ENCODE data around the gene CCL27. TPM values are rescaled to one million over a fixed set of nuclear protein-coding genes. Genes with fewer than 3 reads are reported as not detected.

CCL27 gene
- total RNA-seq, 4 donors from 2014 or later = 45.1 TPM; not detected in 3

DNA sequence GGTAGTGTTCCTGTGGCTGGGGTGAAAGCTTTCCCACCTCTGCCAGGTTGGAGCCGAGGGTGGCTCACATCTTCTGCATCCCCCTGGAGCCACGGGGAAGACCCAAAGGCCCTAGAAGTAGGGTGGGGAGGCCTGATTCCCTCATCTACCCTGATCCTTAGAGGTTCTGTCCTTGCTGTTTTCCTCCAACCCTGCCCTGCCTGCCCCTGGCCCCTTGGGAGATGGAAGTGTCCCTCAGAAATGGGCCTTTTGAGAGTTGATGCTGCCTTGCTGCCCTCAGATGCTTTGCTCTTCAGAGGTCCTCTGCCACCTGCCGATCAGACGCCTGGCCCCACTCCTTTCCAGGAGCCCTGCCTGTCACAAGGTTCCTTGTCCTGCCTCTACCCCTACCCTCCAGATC lies 22.4 kb upstream of the CCL27 start:
- TF ChIP-seq POLR2A (IDR thresholded peaks at IDR 0.05) (no peak), EP300 (IDR thresholded peaks at IDR 0.05) (no peak)
- TF ChIP-seq, protein P1, sequence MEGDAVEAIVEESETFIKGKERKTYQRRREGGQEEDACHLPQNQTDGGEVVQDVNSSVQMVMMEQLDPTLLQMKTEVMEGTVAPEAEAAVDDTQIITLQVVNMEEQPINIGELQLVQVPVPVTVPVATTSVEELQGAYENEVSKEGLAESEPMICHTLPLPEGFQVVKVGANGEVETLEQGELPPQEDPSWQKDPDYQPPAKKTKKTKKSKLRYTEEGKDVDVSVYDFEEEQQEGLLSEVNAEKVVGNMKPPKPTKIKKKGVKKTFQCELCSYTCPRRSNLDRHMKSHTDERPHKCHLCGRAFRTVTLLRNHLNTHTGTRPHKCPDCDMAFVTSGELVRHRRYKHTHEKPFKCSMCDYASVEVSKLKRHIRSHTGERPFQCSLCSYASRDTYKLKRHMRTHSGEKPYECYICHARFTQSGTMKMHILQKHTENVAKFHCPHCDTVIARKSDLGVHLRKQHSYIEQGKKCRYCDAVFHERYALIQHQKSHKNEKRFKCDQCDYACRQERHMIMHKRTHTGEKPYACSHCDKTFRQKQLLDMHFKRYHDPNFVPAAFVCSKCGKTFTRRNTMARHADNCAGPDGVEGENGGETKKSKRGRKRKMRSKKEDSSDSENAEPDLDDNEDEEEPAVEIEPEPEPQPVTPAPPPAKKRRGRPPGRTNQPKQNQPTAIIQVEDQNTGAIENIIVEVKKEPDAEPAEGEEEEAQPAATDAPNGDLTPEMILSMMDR (IDR thresholded peaks at IDR 0.05) = no peak
- no peaks in the 10 kb centered on the region for H3K9me3 ChIP-seq
- peaks cover 0 to 24% (median 1%) of the 10 kb centered on the region in 4 donors for H3K4me1 ChIP-seq
- 92 to 93% methylated on average over 4 of the region's 4 CpGs for WGBS, 2 donors
- no peak overlapping the region for H3K4me3 ChIP-seq
- no peaks in the 10 kb centered on the region for H3K27me3 ChIP-seq
- peak overlapping the region in 1 of 4 donors; percentile 45 for H3K27ac ChIP-seq
- peaks cover 0 to 7% (median 0%) of the 10 kb centered on the region in 3 donors for H3K36me3 ChIP-seq
- no peak for DNase-seq (ENCODE audit: low spot score in 2 of 2)

DNA sequence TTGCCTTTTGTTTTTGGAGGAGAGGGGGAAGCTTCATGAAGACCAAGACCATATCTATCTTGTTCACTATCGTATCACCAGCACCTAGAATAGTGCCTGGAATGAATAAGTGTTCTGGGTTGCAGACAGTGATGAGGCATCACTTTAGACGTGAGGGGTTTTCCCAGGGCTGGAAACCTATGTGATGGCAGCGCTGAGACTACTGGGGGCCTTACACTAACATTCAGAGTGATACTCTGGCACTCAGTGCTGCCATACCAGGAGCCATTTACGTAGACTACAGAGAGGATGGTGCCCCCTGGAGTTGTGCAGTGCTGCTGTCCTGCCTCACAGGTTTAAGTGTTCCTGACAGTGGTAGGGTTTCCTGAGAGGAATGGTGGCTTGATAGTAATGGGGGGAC lies 21.7 kb upstream of the CCL27 start:
- H3K4me3 ChIP-seq = no peak overlapping the region
- peaks cover 0 to 24% (median 1%) of the 10 kb centered on the region in 4 donors for H3K4me1 ChIP-seq
- H3K9me3 ChIP-seq = no peaks in the 10 kb centered on the region
- H3K27ac ChIP-seq = no peak overlapping the region
- peaks cover 0 to 7% (median 0%) of the 10 kb centered on the region in 3 donors for H3K36me3 ChIP-seq
- DNase-seq (ENCODE audit: low spot score in 2 of 2) = no peak
- TF ChIP-seq, protein P1 (IDR thresholded peaks at IDR 0.05) = no peak
- TF ChIP-seq EP300 (IDR thresholded peaks at IDR 0.05) (no peak), POLR2A (IDR thresholded peaks at IDR 0.05) (no peak)
- 95 to 97% methylated on average over 4 of the region's 4 CpGs for WGBS, 2 donors
- H3K27me3 ChIP-seq = no peaks in the 10 kb centered on the region

DNA sequence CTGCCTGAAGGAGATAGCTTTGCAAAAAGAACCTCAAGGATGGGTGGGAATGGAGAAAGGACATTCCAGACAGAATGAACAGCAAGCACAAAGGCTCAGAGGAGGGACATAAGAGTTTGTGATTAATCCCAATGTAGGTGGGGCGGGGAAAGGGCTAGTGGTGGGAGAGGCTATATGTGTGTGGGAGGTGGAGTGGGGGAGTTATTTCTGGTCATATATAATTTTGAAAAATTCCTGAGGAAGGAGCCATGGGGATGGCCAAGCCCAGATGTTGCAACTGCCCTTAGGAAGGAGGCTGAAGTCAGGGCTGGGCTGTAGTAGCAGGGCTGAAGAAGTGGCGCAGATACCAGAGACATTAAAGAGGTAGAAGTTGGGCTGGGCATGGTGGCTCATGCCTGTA lies 13.4 kb upstream of the CCL27 start:
- no peak for DNase-seq (ENCODE audit: low spot score in 2 of 2)
- no peaks in the 10 kb centered on the region for H3K27me3 ChIP-seq
- no peak for TF ChIP-seq POLR2A (IDR thresholded peaks at IDR 0.05)
- TF ChIP-seq, protein P1 (IDR thresholded peaks at IDR 0.05) = no peak
- TF ChIP-seq EP300 (IDR thresholded peaks at IDR 0.05) = no peak
- no peak overlapping the region for H3K4me3 ChIP-seq
- 93 to 97% methylated on average over 2 of the region's 2 CpGs for WGBS, 2 donors
- H3K36me3 ChIP-seq = peaks cover 0 to 10% (median 0%) of the 10 kb centered on the region in 3 donors
- no peak overlapping the region for H3K27ac ChIP-seq
- H3K9me3 ChIP-seq = no peaks in the 10 kb centered on the region
- H3K4me1 ChIP-seq = no peaks in the 10 kb centered on the region

DNA sequence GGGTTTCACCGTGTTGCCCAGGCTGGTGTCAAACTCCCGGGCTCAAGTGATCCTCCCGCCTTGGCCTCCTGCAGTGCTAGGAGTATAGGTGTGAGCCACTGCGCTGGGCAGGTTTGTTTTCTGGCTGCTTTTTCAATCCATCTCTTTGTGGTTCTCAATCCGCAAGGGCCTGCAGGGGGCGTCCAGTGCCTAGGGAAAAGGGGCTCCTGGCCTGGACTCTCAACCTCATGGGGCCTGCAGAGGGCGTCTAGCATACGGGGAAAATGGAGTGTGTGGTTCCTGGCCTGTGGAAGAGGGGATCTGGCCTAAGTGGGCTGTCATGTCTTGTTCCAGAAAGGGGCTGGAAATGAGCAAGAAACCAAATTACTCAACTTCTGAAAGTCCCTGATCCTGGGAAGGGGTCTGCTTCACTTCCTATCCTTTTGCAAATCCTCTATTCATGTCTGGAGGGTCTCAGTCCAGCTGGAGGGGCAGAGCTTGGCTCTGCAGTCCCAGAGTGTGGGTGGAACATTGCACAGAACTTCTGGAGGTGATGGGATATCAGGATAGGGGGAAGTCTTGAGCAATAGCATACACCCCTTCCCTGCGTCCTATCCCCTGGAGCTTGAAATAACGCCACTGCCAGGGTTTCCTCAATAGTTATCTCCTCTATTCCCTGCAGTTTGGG lies 12.7 kb upstream of the CCL27 start:
- H3K4me3 ChIP-seq = no peak overlapping the region
- H3K27me3 ChIP-seq = no peaks in the 10 kb centered on the region
- no peak for TF ChIP-seq EP300 (IDR thresholded peaks at IDR 0.05)
- TF ChIP-seq, protein P1 (IDR thresholded peaks at IDR 0.05) = peak; percentile 30 to 46 (median 39)
- peak in 1 of 2 donors; percentile 64 for DNase-seq (ENCODE audit: low spot score in 2 of 2)
- peaks cover 0 to 16% (median 0%) of the 10 kb centered on the region in 3 donors for H3K36me3 ChIP-seq
- no peak overlapping the region for H3K27ac ChIP-seq
- no peaks in the 10 kb centered on the region for H3K4me1 ChIP-seq
- no peaks in the 10 kb centered on the region for H3K9me3 ChIP-seq
- 38 to 44% methylated on average over 10 of the region's 10 CpGs for WGBS, 2 donors

DNA sequence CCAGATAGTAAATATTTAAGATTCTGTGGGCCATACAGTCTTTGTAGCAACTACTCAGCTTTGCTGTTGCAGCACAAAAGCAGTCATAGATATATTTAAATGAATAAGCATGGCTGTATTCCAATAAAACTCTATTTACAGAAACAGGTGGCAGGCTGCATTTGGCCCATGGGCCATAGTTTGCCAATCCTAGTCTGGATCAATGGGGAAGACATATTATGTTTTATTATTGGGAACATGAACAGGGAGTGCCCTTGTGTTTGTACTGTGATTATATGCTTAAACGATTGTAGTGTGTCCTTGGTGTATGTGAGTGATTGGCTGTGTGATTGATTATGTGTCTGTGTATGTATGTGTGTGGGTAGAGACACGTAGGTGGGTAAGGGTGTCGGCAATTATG lies 12.0 kb upstream of the CCL27 start:
- H3K9me3 ChIP-seq = no peaks in the 10 kb centered on the region
- peaks cover 0 to 23% (median 0%) of the 10 kb centered on the region in 3 donors for H3K36me3 ChIP-seq
- TF ChIP-seq, protein P1 (IDR thresholded peaks at IDR 0.05) = no peak
- TF ChIP-seq POLR2A (IDR thresholded peaks at IDR 0.05) = no peak
- no peak for TF ChIP-seq EP300 (IDR thresholded peaks at IDR 0.05)
- no peak overlapping the region for H3K27ac ChIP-seq
- WGBS, 2 donors = 83 to 91% methylated on average over 3 of the region's 3 CpGs
- H3K4me1 ChIP-seq = no peaks in the 10 kb centered on the region
- no peaks in the 10 kb centered on the region for H3K27me3 ChIP-seq
- no peak for DNase-seq (ENCODE audit: low spot score in 2 of 2)
- no peak overlapping the region for H3K4me3 ChIP-seq

Measured in tibial nerve (tissue), 4 donors.